ENCODE data around the gene FSIP1.

FSIP1 gene

GRCh38 chr15:39644136-39644535 lies 138.5 kb downstream of the FSIP1 start:
- TF ChIP-seq, protein P1, sequence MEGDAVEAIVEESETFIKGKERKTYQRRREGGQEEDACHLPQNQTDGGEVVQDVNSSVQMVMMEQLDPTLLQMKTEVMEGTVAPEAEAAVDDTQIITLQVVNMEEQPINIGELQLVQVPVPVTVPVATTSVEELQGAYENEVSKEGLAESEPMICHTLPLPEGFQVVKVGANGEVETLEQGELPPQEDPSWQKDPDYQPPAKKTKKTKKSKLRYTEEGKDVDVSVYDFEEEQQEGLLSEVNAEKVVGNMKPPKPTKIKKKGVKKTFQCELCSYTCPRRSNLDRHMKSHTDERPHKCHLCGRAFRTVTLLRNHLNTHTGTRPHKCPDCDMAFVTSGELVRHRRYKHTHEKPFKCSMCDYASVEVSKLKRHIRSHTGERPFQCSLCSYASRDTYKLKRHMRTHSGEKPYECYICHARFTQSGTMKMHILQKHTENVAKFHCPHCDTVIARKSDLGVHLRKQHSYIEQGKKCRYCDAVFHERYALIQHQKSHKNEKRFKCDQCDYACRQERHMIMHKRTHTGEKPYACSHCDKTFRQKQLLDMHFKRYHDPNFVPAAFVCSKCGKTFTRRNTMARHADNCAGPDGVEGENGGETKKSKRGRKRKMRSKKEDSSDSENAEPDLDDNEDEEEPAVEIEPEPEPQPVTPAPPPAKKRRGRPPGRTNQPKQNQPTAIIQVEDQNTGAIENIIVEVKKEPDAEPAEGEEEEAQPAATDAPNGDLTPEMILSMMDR (IDR thresholded peaks at IDR 0.05; ENCODE audit: poor library complexity, severe bottlenecking) = no peak
- Histone ChIP-seq H3K9me3 (ENCODE audit: severe bottlenecking) (no peaks in the 10 kb centered on the region), H3K36me3 (ENCODE audit: low read depth) (no peaks in the 10 kb centered on the region), H3K4me1 (ENCODE audit: insufficient read depth, poor library complexity, severe bottlenecking) (peaks cover 28% of the 10 kb centered on the region), H3K4me3 (ENCODE audit: severe bottlenecking) (no peak overlapping the region), H3K27ac (ENCODE audit: poor library complexity, severe bottlenecking) (no peak overlapping the region), H3K27me3 (ENCODE audit: insufficient read depth, poor library complexity, severe bottlenecking) (no peaks in the 10 kb centered on the region)
- DNase-seq (ENCODE audit: low spot score) = no peak
- no peak for ATAC-seq (ENCODE audit: low read depth)

DNA sequence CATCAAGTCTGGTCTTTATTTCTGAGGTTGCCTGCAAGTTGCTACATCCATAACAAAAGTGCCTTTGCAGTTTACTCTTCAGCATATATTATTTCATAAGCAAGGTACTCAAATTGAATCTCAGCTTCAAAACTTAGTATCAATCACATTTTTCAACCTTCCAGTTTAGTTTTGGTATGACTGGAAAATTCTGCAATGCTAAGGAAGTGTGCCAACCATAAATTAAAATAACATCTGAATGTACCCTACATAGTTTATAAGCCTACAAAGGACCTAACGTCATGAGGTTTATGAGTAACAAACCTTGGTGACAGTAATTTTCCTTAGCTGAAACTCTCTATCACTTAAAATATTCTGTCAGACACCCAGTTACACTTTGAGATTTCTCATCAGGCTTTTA lies 138.9 kb downstream of the FSIP1 start:
- no peak for ATAC-seq (ENCODE audit: low read depth)

GRCh38 chr15:39642011-39642640 lies 140.5 kb downstream of the FSIP1 start:
- H3K4me1 ChIP-seq (ENCODE audit: insufficient read depth, poor library complexity, severe bottlenecking) = peaks cover 28% of the 10 kb centered on the region
- no peak for DNase-seq (ENCODE audit: low spot score)
- ATAC-seq (ENCODE audit: low read depth) = peak; percentile 82
- peak overlapping the region; percentile 92 for H3K27ac ChIP-seq (ENCODE audit: poor library complexity, severe bottlenecking)
- TF ChIP-seq, protein P1 (IDR thresholded peaks at IDR 0.05; ENCODE audit: poor library complexity, severe bottlenecking) = no peak
- no peaks in the 10 kb centered on the region for H3K36me3 ChIP-seq (ENCODE audit: low read depth)
- H3K4me3 ChIP-seq (ENCODE audit: severe bottlenecking) = no peak overlapping the region
- no peaks in the 10 kb centered on the region for H3K27me3 ChIP-seq (ENCODE audit: insufficient read depth, poor library complexity, severe bottlenecking)
- H3K9me3 ChIP-seq (ENCODE audit: severe bottlenecking) = no peaks in the 10 kb centered on the region

More for the DNA sequence above, 138.9 kb downstream of the FSIP1 start:
- Histone ChIP-seq H3K4me3 (ENCODE audit: severe bottlenecking) (no peak overlapping the region), H3K9me3 (ENCODE audit: severe bottlenecking) (no peaks in the 10 kb centered on the region), H3K4me1 (ENCODE audit: insufficient read depth, poor library complexity, severe bottlenecking) (peaks cover 28% of the 10 kb centered on the region), H3K27ac (ENCODE audit: poor library complexity, severe bottlenecking) (no peak overlapping the region), H3K27me3 (ENCODE audit: insufficient read depth, poor library complexity, severe bottlenecking) (no peaks in the 10 kb centered on the region), H3K36me3 (ENCODE audit: low read depth) (no peaks in the 10 kb centered on the region)
- no peak for DNase-seq (ENCODE audit: low spot score)
- TF ChIP-seq, protein P1 (IDR thresholded peaks at IDR 0.05; ENCODE audit: poor library complexity, severe bottlenecking) = no peak

DNA sequence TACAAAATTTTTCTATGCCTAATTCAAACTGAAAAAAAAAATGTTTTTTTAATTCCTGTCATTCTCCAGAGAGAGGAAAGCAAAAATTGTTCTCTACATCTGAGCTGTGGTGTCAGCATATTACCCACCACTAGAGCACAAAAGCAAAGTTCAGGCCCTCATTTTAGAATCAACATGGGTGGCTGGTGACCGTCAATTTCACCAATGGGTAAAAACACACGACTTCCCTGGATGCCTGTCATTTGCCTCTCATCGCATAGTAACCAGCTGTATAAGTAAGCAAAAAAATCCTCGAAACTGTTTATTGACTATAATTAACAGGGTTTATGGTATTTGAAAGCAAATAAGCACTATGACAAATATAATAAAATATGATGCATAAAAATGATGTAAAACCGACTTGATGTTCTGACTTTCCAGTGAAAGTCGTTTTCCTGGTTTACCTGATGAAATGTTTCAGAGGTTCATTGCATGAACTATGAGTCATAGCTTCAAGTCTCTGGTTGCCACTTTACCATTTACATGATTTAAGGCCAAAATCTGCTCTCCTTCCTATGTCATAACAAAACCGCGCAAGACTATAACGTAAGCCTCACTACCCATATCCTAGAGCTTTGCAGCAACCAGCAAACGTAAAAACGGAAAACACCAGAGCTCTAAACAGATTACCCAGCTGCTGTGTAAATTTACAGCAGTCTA lies 141.3 kb downstream of the FSIP1 start:
- Histone ChIP-seq H3K27ac (ENCODE audit: poor library complexity, severe bottlenecking) (peak overlapping the region; percentile 92), H3K27me3 (ENCODE audit: insufficient read depth, poor library complexity, severe bottlenecking) (no peaks in the 10 kb centered on the region), H3K4me3 (ENCODE audit: severe bottlenecking) (no peak overlapping the region), H3K36me3 (ENCODE audit: low read depth) (no peaks in the 10 kb centered on the region), H3K4me1 (ENCODE audit: insufficient read depth, poor library complexity, severe bottlenecking) (peaks cover 28% of the 10 kb centered on the region), H3K9me3 (ENCODE audit: severe bottlenecking) (no peaks in the 10 kb centered on the region)
- TF ChIP-seq, protein P1 (IDR thresholded peaks at IDR 0.05; ENCODE audit: poor library complexity, severe bottlenecking) = no peak
- DNase-seq (ENCODE audit: low spot score) (no peak), ATAC-seq (ENCODE audit: low read depth) (peak; percentile 71)

GRCh38 chr15:39640665-39641064 lies 142.0 kb downstream of the FSIP1 start:
- Histone ChIP-seq H3K4me3 (ENCODE audit: severe bottlenecking) (no peak overlapping the region), H3K4me1 (ENCODE audit: insufficient read depth, poor library complexity, severe bottlenecking) (peaks cover 28% of the 10 kb centered on the region), H3K36me3 (ENCODE audit: low read depth) (no peaks in the 10 kb centered on the region), H3K9me3 (ENCODE audit: severe bottlenecking) (no peaks in the 10 kb centered on the region), H3K27ac (ENCODE audit: poor library complexity, severe bottlenecking) (peak overlapping the region; percentile 92), H3K27me3 (ENCODE audit: insufficient read depth, poor library complexity, severe bottlenecking) (no peaks in the 10 kb centered on the region)
- TF ChIP-seq, protein P1 (IDR thresholded peaks at IDR 0.05; ENCODE audit: poor library complexity, severe bottlenecking) = no peak
- no peak for DNase-seq (ENCODE audit: low spot score)
- no peak for ATAC-seq (ENCODE audit: low read depth)

All from RWPE2 (cell line).